GM18868 (cell line): ENCODE data around the gene OR52E8.

Experiments
- ATAC-seq: cut with Tn5 transposase; IDR thresholded peaks from one replicate; pipeline ENCODE4 v1.9.1; 2021; ENCODE audit warnings: mild to moderate bottlenecking, moderate library complexity; ENCODE audit not compliant: unreplicated experiment

Gene OR52E8

DNA sequence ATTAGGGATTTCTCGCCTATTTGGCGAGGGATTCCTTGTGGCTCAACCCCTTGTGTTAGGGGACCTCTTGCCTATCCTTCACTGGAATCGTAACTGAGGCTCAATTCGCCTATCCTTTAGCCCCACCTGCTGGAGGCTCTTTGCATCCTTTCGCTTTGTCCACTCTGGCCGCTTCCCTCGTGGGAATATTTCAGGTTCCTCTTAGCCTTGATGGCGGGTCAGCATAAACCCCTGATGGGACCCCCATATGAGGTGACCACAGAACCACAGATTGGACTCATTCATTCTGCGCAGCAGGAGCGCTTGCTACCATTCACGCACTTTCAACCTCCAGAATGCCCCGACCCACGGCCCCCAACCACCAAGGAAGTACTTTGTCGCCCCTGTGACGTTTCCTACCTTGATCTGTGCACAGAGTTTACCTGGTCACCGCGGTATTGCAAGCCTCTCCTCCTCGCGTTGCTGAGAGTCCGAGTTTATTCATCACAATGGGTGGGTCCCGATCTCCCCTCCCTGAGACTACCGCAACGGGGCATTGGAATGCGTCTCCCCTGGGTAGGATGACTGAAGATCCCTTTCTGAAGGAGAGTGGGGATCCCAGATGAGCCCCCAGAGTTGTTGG is 48.9 kb downstream of the OR52E8 start, which contains the start of gene OR52N2:
Gene OR52N2 (plus strand): TSS at position 425 of the 622 bp plus-strand sequence. CDS start 11,412 bp downstream, outside the sequence.
- ATAC-seq, result peak; percentile 95

DNA sequence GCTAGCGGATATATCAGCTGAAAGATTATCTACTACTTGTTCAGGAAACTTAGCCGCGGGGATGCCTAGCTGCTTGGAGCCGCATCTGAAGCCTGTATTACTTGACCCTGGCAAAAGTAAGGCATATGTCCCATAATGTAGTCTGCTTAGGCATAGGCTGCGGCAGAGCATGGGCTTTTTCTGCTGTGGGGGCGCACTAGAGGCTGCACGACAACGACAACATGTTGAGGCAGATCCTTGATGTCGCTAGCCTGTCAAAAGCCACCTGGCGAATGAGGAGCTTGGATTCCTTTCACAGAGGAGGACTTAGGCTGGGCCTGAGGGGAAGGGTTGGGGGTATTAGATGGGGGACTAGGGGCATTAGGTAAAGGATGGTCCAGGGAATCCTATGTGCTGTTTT is 49.9 kb downstream of the OR52E8 start:
- ATAC-seq, result no peak
